ENCODE data around the gene FNTB.
"Not testable (repeated sequence)": the region's sequence is repeated elsewhere in the genome, so short reads cannot be mapped to it uniquely, and the experiment has no call there.

FNTB gene

DNA sequence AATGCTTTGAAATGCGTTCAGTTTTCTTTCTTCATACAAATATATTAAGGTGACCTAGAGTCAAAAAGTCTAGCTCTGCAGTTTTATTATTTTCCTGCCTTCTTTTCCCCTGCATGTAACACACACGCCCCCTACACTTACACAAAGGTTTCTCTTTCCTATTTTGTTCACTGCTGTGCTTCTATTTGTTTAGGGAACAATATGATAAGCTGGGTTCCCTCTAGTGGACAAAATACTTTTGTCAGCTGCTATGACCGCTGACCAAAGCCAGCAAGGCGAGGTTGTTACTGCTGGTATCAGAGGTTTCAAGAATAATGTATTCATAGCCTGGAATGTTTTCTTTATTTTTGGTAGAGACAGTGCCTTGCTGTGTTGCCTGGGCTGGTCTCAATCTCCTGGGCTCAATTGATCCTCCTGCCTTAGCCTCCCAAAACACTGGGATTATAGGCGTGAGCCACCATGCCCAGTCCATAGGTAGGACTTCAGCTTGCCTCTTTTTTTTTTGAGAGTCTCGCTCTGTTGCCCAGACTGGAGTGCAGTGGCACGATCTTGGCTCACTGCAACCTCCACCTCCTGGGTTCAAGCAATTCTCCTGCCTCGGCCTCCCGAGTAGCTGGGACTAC lies 33.4 kb downstream of the FNTB start:
- DNase-seq = no peak

DNA sequence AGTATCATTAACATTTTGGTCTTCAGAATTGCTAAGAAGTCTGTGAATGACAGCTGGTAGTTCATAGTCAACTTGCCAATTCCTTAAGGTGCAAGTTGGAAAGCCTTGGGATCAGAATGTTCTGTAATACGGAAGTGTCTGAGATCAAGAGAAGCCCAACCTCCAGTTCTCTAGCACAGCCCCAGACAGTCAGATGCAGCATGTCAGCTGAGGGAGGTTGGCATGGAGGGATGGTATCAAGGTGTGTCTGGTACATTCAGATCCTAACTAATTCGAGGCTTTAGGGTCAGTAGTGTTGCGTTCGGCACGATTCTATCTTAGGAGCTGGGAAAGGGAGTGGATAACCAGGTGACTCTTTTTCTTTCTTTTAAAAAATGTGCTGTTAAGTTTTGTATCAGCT lies 38.3 kb downstream of the FNTB start:
- no peak for DNase-seq

DNA sequence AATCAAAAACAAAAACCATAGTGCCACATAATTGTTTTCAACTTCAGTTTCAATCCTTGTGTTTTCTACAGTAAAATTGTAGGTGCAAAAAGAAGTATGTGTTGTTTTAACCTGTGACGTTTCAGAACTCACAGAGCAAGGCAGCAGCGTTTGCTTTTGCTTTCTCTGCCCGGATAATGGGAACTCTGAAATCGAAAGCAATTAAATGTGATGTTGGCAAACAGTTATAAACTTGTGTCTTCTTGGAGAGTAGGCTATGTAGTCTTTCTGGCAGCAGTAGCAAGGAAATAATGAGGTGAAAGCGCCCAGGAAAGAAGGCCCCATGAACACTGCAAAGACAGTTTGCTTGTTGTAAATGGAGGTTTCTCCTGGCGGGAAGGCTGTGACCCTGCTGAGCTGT lies 39.1 kb downstream of the FNTB start:
- no peak for DNase-seq

DNA sequence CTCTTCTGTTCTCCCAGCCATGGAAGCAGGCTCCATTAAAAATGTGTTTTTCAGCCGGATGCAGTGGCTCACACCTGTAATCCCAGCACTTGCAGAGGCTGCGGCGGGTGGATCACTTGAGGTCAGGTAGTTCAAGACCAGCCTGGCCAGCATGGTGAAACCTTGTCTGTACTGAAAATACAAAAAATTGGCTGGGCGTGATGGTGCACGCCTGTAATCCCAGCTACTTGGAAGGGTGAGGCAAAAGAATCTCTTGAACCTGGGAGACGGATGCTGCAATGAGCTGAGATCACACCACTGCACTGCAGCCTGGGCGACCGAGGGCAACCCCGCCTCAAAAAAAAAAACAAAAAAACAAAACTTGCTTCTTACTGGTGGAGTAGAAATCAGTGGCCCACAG lies 39.8 kb downstream of the FNTB start:
- no peak for DNase-seq

DNA sequence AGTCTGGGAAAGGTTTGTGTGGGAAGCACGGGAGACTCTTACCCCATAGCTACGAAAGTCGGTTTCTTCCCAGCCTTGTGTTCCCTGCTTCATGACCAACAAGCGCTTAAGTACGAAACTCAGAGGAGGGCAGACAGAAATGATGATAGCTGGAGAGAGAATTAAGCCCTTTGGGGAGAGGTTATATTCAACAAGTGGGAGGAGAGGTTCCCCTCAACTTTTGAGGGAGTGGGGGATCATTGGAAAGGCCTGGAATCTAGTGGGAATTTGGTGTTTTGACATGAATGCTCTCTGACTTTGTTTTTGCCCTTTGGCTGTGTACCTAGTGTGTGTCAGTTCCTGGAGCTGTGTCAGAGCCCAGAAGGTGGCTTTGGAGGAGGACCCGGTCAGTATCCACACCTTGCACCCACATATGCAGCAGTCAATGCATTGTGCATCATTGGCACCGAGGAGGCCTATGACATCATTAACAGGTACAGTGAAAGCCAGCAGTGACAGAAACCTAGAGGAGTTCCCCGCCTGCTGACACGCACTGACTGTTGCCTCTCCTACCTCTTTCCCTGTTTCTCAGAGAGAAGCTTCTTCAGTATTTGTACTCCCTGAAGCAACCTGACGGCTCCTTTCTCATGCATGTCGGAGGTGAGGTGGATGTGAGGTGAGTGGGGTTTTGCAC lies 40.6 kb downstream of the FNTB start:
- no peak for DNase-seq

DNA sequence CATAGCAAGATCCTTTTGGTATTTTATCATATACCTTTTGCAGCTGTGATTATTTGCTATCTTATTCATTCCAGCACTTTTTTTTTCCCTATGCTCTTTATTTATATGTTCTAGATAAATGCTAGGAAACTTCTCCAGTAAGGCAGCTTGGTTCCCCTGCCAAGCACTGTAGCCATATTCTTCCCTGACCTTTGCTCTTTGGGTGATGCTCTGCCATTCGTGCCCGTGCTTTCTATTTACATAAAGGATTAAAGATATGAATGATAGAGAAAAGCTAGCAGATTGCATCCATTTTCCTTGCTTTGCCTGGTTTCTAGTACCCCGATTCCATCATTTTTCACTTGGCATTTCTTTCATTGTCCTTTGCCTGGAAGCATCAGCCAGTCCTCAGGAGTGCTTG lies 42.2 kb downstream of the FNTB start:
- no peak for DNase-seq

DNA sequence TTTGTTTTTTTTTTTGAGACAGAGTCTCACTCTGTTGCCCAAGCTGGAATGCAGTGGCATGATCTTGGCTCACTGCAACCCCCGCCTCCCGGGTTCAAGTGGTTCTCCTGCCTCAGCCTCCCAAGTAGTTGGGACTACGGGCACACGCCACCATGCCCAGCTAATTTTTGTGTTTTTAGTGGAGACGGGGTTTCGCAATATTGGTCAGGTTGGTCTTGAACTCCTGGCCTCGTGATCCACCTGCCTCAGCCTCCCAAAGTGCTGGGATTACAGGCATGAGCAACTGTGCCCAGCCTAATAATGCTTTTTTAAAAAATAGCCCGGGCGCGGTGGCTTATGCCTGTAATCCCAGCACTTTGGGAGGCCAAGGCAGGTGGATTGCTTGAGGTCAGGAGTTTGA lies 44.6 kb downstream of the FNTB start:
- not testable (repeated sequence) for DNase-seq

DNA sequence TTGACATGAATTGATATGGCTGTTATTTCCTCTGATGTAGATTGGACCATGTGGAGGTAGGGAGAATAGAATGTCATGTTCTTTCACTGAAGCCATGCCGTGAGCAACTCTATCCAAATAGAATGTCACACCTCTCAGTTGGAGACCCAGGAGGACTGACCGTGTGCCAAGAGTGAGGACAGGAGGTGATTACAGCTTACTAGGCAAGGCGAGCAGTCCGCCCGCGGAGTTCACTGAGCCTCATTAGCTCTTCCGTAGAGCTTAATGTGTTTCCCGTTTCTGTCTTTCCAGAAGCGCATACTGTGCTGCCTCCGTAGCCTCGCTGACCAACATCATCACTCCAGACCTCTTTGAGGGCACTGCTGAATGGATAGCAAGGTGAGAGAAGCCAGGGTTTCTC lies 45.6 kb downstream of the FNTB start:
- DNase-seq = no peak

DNA sequence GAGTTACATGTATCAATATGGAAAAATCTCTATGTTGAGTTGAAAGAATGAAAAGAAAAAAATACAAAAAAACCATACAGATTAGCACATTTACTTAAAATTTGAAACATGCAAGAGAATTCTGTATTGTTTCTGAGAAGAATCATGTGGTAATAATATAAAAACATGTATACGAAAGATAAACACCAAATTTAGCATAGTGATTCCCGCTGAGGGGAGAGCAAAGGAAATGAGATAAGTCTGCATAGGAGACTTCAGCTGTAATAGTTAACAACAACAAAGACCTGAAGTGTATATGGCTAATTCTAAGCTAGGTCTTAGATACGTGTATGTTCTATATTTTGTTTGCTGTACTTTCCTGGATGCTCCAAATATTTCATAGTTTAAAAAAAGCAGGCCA lies 46.5 kb downstream of the FNTB start:
- DNase-seq = no peak

DNA sequence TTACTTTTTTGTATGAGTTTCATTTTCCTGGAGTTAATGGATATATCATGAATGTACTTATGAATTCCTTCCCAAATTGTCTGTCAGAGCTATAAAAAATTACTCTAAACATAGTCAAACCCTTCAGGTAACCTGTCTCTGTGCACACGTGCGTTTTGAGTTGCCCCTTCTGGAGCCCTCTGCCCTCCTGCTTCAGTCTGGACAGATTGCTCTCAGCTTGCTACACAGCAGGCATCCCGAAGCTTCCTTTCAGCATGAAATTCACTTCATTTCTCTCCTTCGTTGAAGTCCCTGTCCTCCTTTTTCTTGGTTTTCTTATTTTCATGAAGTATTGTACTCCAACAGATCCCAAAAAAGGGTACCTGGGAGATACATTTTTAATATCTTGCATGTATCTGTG lies 47.3 kb downstream of the FNTB start:
- no peak for DNase-seq

DNA sequence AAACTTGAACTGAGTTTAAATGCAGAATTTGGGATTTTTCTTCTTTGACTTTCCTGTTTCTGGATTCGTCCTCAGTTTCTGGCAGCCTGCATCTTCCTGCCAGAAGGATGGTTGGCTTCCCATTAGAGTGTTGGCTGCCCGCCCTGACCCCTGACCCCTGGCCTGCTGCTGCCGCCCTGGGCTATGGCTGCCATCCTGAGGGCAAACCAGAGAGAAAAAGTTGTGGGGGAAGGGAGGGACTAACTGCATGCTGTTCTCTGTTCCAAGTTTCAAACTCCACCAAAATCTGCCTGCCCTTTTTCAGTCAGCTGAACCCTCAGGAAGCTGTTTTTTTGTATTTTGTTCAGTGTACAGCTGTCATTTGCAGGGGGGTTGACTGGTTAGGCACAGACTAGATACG lies 48.4 kb downstream of the FNTB start:
- no peak for DNase-seq

DNA sequence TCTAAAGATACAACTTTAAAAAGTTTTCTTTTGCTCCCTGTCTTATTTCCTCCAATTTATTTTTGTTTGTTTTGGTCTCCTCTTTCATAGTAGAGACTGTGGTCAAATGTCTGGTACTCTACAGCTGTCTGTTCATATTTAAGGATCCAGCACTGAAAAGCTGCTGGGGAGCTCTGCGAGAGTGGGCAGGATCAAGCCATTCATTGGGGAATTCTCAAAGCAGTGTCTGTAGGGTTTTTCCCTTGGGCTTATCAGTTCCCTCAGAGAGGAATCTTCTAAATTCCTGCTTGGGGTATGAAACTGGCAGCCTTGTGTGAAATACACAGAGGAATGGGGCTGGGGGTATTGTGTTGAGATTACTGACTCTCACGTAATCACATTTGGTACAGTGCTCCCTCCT lies 52.3 kb downstream of the FNTB start:
- DNase-seq = no peak

DNA sequence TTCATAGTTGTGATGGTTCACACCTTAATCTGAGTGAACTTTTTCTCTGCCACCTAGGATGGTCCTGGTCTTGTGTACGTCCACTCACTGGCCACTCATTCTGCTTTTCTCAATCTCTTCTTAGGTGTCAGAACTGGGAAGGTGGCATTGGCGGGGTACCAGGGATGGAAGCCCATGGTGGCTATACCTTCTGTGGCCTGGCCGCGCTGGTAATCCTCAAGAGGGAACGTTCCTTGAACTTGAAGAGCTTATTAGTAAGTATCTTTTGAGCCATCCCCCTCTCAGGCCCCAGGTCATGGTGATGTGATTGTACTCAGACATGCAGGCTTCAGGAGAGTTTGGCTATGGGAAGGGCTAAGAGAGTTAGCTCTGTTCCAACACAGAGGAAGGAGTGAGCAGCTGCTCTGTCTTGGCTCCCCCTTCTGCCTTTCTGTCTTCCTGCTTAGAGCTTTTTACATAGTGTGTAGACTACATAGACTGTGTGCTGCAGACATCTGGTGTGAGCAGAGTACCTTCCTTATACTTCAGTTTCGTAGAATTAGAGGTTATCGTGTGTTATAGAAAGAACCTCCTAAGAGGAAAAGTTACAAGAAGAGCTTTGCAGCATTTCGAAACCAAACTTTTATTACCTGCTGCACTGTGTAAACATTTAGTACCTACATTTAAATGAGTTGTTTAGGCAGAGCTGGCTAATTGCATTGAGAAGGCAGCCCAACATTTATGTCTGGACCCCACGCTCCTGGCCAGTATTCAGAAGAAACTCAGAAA lies 54.2 kb downstream of the FNTB start:
- DNase-seq = no peak

DNA sequence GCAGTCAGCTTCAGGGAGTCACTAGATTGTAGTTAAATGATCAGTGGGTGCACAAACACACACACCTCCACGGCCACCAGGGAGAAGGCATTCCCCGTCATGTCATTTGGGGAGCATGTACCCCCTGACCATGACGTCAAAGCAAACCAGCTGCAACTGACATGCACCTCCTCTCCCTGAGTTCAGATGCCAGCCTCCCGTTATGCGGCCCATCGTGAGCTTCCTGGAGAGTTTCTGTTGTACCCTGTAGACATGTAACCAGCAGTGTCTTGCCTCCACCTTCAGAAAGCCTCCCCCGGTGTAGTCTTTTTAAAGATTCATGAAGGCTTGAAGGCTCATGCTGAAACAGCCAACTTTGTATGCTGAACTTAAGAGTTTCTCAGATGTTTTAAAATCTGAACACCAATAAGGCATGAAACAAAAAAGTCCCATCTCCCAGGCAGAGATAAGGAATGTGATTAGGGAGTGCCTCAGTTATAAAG lies 54.8 kb downstream of the FNTB start:
- no peak for DNase-seq

DNA sequence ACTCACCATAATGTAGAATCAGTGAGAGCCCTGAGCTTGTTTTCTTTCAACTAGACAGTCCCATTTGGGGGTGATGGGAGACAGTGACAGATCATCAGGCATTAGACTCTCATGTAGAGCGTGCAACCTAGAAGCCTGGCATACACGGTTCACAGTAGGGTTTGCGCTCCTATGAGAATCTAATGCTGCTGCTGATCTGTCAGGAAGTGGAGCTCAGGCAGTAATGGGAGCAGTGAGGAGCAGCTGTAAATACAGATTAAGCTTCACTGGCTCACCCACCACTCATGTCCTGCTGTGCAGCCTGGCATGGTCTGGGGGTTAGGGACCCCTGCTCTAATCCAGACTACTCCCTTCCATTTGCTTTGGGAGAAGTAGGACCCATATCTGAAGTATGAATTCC lies 55.6 kb downstream of the FNTB start:
- DNase-seq = no peak

DNA sequence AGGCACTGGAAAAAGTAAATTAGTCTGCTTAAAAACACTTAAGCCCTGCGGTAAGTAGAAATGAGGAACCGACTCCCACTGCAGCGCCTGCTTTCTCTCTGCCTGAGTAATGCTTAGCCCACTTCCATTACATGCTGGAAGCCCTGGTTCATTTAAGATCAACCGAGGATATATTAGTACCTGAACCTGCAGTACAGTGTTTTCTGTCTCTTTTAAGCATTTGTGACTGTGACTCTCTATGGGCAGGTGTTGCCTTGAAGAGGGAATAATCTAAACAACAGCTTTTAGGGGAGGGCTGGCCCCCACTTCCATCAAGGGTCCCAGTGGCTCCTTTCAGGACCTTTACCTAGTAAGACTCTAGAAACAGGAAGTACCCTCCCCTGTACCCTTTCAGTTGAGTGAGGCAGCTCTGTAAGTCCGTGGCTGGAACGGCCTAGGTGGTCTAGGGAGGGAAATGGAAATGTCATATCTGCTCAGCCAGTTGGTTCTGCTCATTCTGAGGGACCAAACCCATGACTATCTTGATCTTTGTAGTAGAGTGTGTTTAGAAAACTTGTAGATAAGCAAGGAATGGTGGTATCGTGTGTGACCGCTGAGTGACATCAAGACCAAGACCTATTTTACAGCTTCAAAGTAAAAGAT lies 56.2 kb downstream of the FNTB start:
- no peak for DNase-seq

DNA sequence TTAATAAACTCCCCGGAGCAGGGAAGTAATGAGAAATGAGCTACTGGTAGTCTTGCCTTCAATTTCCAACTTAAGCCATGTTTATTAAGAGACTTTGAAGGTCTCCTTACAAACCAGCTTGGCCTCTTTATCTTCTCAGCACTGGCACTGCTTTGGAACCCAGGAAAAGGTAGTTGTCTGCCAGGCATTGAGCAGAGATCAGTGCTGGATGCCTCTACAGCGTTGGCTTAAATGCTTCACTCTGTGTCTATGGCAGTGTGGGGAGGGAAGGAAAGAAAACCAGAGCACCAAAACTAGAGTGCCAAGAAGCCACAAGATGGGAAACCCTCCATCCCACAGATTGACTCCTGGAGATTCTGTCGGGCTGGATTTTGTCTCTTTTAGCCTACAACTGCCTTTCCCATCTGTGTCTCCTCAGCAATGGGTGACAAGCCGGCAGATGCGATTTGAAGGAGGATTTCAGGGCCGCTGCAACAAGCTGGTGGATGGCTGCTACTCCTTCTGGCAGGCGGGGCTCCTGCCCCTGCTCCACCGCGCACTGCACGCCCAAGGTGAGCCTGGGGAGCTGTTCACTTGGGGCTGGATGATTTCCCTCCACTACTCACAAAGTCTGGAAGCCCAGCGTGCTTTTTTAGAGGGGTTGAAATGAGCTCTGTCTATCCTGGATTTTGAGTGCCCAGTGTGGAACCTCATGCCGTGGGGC lies 57.3 kb downstream of the FNTB start:
- DNase-seq = no peak

DNA sequence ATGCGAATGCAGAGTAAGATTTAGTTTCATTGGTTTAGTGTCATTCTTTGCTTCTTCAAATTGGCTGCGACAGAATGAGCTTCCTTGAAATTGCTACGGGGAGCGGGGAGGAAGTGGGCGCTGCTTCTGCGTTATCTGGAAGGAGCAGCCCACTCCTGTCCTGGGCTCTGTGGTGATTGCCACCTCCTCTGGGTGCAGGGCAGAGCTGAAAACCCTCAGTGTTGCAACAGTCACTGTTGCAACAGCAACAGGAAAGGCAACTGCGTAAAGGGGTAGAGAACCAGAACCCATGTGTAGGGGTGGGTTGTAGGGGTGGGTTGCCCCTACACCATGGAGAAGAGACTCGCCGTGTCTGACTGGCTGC lies 57.9 kb downstream of the FNTB start:
- no peak for DNase-seq

DNA sequence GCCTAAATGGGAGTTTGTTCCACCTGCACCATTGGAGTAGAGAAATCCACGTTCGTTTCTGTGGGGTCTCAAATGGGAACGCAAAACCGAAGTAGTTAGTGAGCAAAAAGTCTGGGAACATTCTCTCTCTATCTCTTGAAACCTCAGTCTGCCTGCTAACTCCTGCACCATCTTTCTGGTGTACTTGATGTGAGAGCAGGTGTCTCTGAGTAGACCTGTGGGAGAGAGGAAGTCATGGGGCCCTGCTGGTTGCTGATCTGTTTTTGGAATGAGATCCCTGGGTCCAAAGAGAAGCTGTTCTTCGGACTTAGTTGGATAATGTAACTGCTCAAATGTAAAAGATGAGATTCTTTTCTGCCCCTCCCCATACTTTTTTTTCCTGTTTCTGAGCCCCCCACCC lies 58.3 kb downstream of the FNTB start:
- no peak for DNase-seq

DNA sequence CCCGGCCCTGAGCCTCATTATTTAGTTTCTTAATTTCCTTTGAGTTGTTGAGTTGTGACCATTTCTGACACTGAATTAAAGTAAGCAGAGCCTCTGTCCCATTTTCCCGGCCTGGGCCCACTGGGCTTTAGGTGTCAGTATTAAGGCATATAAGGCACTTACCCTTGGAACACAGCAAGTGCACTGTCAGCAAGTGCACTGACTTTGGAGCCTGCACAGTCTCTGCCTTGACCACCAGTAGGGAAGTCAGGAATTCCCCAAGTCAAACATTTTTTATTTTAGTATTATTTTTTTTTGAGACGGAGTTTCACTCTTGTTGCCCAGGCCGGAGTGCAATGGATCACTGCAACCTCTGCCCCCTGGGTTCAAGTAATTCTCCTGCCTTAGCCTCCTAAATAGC lies 59.0 kb downstream of the FNTB start:
- no peak for DNase-seq

DNA sequence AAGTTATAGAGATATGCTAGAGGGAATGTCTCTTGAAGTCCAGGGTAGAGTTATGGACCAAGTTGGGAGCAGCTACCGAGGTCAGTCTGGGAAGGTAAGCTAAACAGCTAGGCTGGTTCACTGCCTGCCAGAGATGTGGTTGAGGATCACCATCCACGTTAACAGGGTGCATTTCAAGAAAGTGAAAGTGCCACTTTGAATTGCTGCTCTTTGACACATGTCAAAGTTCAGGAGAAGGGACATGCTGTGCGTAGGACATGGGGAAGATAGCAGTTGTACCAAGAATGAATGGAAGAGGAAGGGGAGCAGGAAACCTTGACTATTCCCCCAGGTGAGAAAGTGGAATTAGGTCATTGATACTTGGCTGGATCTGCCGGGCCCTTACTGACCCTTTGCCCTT lies 66.1 kb downstream of the FNTB start:
- DNase-seq = no peak

DNA sequence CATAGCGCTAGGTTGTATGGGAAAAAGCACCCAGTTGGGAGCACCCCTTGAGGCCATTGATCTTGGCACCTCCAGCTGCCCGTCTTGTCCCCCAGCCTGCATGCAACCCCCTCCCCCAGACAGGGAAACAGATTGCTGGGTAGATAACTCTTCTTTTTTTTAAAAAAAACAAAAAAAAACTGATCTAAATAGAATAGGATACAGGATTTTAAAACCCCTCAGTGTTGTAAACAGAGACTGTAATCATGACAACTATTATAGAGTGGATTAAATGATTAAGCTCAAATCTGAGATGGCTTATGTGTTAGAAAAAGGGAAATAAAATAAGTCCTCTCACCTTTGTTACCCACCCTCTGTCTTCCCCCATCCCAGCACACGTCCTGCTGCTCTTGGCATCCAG lies 66.8 kb downstream of the FNTB start:
- no peak for DNase-seq

DNA sequence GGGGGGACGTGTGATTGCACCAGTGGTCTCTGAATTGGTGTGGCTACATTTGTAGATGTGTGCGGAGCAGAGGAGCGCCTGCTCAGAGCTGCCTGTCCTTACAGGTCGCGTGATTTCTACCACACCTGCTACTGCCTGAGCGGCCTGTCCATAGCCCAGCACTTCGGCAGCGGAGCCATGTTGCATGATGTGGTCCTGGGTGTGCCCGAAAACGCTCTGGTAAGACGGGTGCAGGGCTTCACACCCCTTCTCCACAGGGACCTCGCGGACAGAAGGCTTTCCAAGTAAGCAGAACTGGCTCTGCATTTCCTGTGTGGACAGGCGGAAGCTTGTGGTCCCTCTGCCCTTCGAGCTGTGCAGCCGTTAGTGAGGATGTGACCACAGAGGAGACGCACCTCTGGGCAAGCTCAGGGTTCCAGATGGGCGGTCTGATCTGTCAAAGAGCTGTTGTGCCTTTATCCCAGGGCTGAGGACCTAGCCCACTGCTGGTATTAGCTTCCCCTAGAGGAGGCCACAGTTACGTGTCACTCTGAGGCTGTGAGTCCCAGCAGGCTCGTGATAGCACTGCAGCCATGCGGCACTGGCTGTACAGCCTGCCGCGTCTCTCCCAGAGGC lies 67.9 kb downstream of the FNTB start:
- no peak for DNase-seq

Data from NCI-H2107 (cell line).